Measurements from ENCODE around the gene SH3BP2.

Gene SH3BP2

GRCh38 chr4:2786152-2786671, 6.7 kb upstream of the SH3BP2 start:
- H2AFZ ChIP-seq (ENCODE audit: insufficient read depth, low read length, poor library complexity) = no peak overlapping the region
- no peak overlapping the region for H3K23ac ChIP-seq (ENCODE audit: low read length)
- no peak overlapping the region for H2BK5ac ChIP-seq (ENCODE audit: low read depth, low read length, poor library complexity)
- H4K8ac ChIP-seq (ENCODE audit: low read depth, low read length) = no peak overlapping the region
- no peak overlapping the region for H4K91ac ChIP-seq (ENCODE audit: low read depth, low read length)
- H3K18ac ChIP-seq (ENCODE audit: low read length) = no peak overlapping the region
- no peaks in the 10 kb centered on the region for H3K79me1 ChIP-seq (ENCODE audit: low read length)
- no peak overlapping the region for H4K12ac ChIP-seq (ENCODE audit: low read depth, low read length)
- no peak overlapping the region for H3K4me2 ChIP-seq (ENCODE audit: low read length)
- no peaks in the 10 kb centered on the region for H3K36me3 ChIP-seq (ENCODE audit: control insufficient read depth in 1 of 2, insufficient read depth in 2 of 2, low read length in 2 of 2)
- no peak for DNase-seq
- H3K4ac ChIP-seq (ENCODE audit: low read depth, low read length) = no peak overlapping the region
- H3K14ac ChIP-seq (ENCODE audit: low read length) = no peak overlapping the region
- no peaks in the 10 kb centered on the region for H3K79me2 ChIP-seq (ENCODE audit: control insufficient read depth, insufficient read depth, low read length, poor library complexity)
- no peak overlapping the region for H3K27ac ChIP-seq (ENCODE audit: low read depth, low read length)
- H3K9ac ChIP-seq (ENCODE audit: low read length) = no peak overlapping the region
- no peak overlapping the region for H2BK12ac ChIP-seq (ENCODE audit: low read length)
- no peak overlapping the region for H2BK120ac ChIP-seq (ENCODE audit: insufficient read depth, low read length, poor library complexity)
- H3K9me3 ChIP-seq (ENCODE audit: insufficient read depth, low read depth, low read length) = peaks cover 3% of the 10 kb centered on the region
- H2AK5ac ChIP-seq (ENCODE audit: low read length) = no peak overlapping the region
- H3K27me3 ChIP-seq (ENCODE audit: insufficient read depth, low read length) = no peaks in the 10 kb centered on the region
- H3K4me1 ChIP-seq (ENCODE audit: control insufficient read depth in 1 of 2, insufficient read depth in 2 of 2, low read length in 2 of 2) = no peaks in the 10 kb centered on the region
- WGBS (ENCODE audit: extremely low coverage, insufficient coverage, insufficient read length) = no CpG with 5 or more reads among the region's 7 CpGs
- no peak overlapping the region for H3K4me3 ChIP-seq (ENCODE audit: low read depth, low read length)

- Histone ChIP-seq H3K4me1 (ENCODE audit: control insufficient read depth in 1 of 2, insufficient read depth in 2 of 2, low read length in 2 of 2) (no peaks in the 10 kb centered on the region), H3K36me3 (ENCODE audit: control insufficient read depth in 1 of 2, insufficient read depth in 2 of 2, low read length in 2 of 2) (no peaks in the 10 kb centered on the region), H3K9me3 (ENCODE audit: insufficient read depth, low read depth, low read length) (peaks cover 3% of the 10 kb centered on the region), H3K4me3 (ENCODE audit: low read depth, low read length) (no peak overlapping the region), H3K4ac (ENCODE audit: low read depth, low read length) (no peak overlapping the region), H3K27me3 (ENCODE audit: insufficient read depth, low read length) (no peaks in the 10 kb centered on the region), H2BK120ac (ENCODE audit: insufficient read depth, low read length, poor library complexity) (no peak overlapping the region), H3K79me1 (ENCODE audit: low read length) (no peaks in the 10 kb centered on the region), H3K18ac (ENCODE audit: low read length) (no peak overlapping the region), H2AK5ac (ENCODE audit: low read length) (no peak overlapping the region), H3K27ac (ENCODE audit: low read depth, low read length) (no peak overlapping the region), H3K79me2 (ENCODE audit: control insufficient read depth, insufficient read depth, low read length, poor library complexity) (no peaks in the 10 kb centered on the region), H2AFZ (ENCODE audit: insufficient read depth, low read length, poor library complexity) (no peak overlapping the region), H4K12ac (ENCODE audit: low read depth, low read length) (no peak overlapping the region), H2BK12ac (ENCODE audit: low read length) (no peak overlapping the region), H2BK5ac (ENCODE audit: low read depth, low read length, poor library complexity) (no peak overlapping the region), H3K23ac (ENCODE audit: low read length) (no peak overlapping the region), H4K91ac (ENCODE audit: low read depth, low read length) (no peak overlapping the region), H3K9ac (ENCODE audit: low read length) (no peak overlapping the region), H3K14ac (ENCODE audit: low read length) (no peak overlapping the region), H3K4me2 (ENCODE audit: low read length) (no peak overlapping the region), H4K8ac (ENCODE audit: low read depth, low read length) (no peak overlapping the region)
- DNase-seq = no peak
- WGBS (ENCODE audit: extremely low coverage, insufficient coverage, insufficient read length) = no CpG with 5 or more reads among the region's 9 CpGs
These were observed 6.1 kb upstream of the SH3BP2 start for GRCh38 chr4:2786794-2787229.

GRCh38 chr4:2787230-2788100, 5.4 kb upstream of the SH3BP2 start:
- Histone ChIP-seq H4K12ac (ENCODE audit: low read depth, low read length) (no peak overlapping the region), H3K27me3 (ENCODE audit: insufficient read depth, low read length) (no peaks in the 10 kb centered on the region), H3K18ac (ENCODE audit: low read length) (no peak overlapping the region), H3K27ac (ENCODE audit: low read depth, low read length) (no peak overlapping the region), H3K4me3 (ENCODE audit: low read depth, low read length) (no peak overlapping the region), H2BK120ac (ENCODE audit: insufficient read depth, low read length, poor library complexity) (no peak overlapping the region), H3K4me1 (ENCODE audit: control insufficient read depth in 1 of 2, insufficient read depth in 2 of 2, low read length in 2 of 2) (no peaks in the 10 kb centered on the region), H2BK5ac (ENCODE audit: low read depth, low read length, poor library complexity) (no peak overlapping the region), H3K79me1 (ENCODE audit: low read length) (no peaks in the 10 kb centered on the region), H3K79me2 (ENCODE audit: control insufficient read depth, insufficient read depth, low read length, poor library complexity) (no peaks in the 10 kb centered on the region), H2AK5ac (ENCODE audit: low read length) (no peak overlapping the region), H4K91ac (ENCODE audit: low read depth, low read length) (no peak overlapping the region), H3K23ac (ENCODE audit: low read length) (no peak overlapping the region), H3K4me2 (ENCODE audit: low read length) (no peak overlapping the region), H3K9me3 (ENCODE audit: insufficient read depth, low read depth, low read length) (peaks cover 3% of the 10 kb centered on the region), H3K14ac (ENCODE audit: low read length) (no peak overlapping the region), H3K36me3 (ENCODE audit: control insufficient read depth in 1 of 2, insufficient read depth in 2 of 2, low read length in 2 of 2) (no peaks in the 10 kb centered on the region), H3K4ac (ENCODE audit: low read depth, low read length) (no peak overlapping the region), H2BK12ac (ENCODE audit: low read length) (no peak overlapping the region), H3K9ac (ENCODE audit: low read length) (no peak overlapping the region), H2AFZ (ENCODE audit: insufficient read depth, low read length, poor library complexity) (no peak overlapping the region), H4K8ac (ENCODE audit: low read depth, low read length) (no peak overlapping the region)
- WGBS (ENCODE audit: extremely low coverage, insufficient coverage, insufficient read length) = no CpG with 5 or more reads among the region's 18 CpGs
- peak in 1 of 2 donors; percentile 37 for DNase-seq

GRCh38 chr4:2788101-2788500, 4.8 kb upstream of the SH3BP2 start:
- Histone ChIP-seq H3K9me3 (ENCODE audit: insufficient read depth, low read depth, low read length) (peaks cover 5% of the 10 kb centered on the region), H4K12ac (ENCODE audit: low read depth, low read length) (no peak overlapping the region), H3K27me3 (ENCODE audit: insufficient read depth, low read length) (no peaks in the 10 kb centered on the region), H3K9ac (ENCODE audit: low read length) (no peak overlapping the region), H2BK120ac (ENCODE audit: insufficient read depth, low read length, poor library complexity) (no peak overlapping the region), H2AFZ (ENCODE audit: insufficient read depth, low read length, poor library complexity) (no peak overlapping the region), H3K4me1 (ENCODE audit: control insufficient read depth in 1 of 2, insufficient read depth in 2 of 2, low read length in 2 of 2) (no peaks in the 10 kb centered on the region), H3K79me2 (ENCODE audit: control insufficient read depth, insufficient read depth, low read length, poor library complexity) (no peaks in the 10 kb centered on the region), H3K79me1 (ENCODE audit: low read length) (no peaks in the 10 kb centered on the region), H3K4me3 (ENCODE audit: low read depth, low read length) (no peak overlapping the region), H3K4me2 (ENCODE audit: low read length) (no peak overlapping the region), H2BK5ac (ENCODE audit: low read depth, low read length, poor library complexity) (no peak overlapping the region), H4K8ac (ENCODE audit: low read depth, low read length) (no peak overlapping the region), H3K18ac (ENCODE audit: low read length) (no peak overlapping the region), H2BK12ac (ENCODE audit: low read length) (no peak overlapping the region), H4K91ac (ENCODE audit: low read depth, low read length) (no peak overlapping the region), H2AK5ac (ENCODE audit: low read length) (no peak overlapping the region), H3K4ac (ENCODE audit: low read depth, low read length) (no peak overlapping the region), H3K36me3 (ENCODE audit: control insufficient read depth in 1 of 2, insufficient read depth in 2 of 2, low read length in 2 of 2) (no peaks in the 10 kb centered on the region), H3K14ac (ENCODE audit: low read length) (no peak overlapping the region), H3K23ac (ENCODE audit: low read length) (no peak overlapping the region), H3K27ac (ENCODE audit: low read depth, low read length) (no peak overlapping the region)
- no peak for DNase-seq
- no CpG with 5 or more reads among the region's 7 CpGs for whole genome bisulfite sequencing (ENCODE audit: extremely low coverage, insufficient coverage, insufficient read length)
